GM12892 (cell line): ENCODE results near the gene C1orf116.

ENCODE experiments used
- POLR2A ChIP-seq: IDR thresholded peaks from 2 replicates; pipeline ENCODE4 v1.6.1; 2011; ENCODE audit warnings: low read depth, low read length, control low read depth
- POLR2AphosphoS5 ChIP-seq: IDR thresholded peaks from 2 replicates; pipeline ENCODE4 v1.6.1; 2011; ENCODE audit warnings: low read depth, low read length, control low read depth
- TAF1 ChIP-seq: IDR thresholded peaks from 2 replicates; pipeline ENCODE4 v1.6.1; 2011; ENCODE audit warnings: low read depth, mild to moderate bottlenecking, control low read depth, low read length, borderline replicate concordance

GRCh38 chr1:206979379-206980043 is 53.0 kb downstream of the C1orf116 start:
- TF ChIP-seq TAF1, result no peak
- no peak for TF ChIP-seq POLR2AphosphoS5
- TF ChIP-seq POLR2A, result no peak
